Endothelial cell (in vitro differentiated cells): Measurements from ENCODE around the gene GPX1. TPM values are rescaled to one million over a fixed set of nuclear protein-coding genes. Genes with fewer than 3 reads are reported as not detected.
"Not testable (repeated sequence)": the region's sequence is repeated elsewhere in the genome, so short reads cannot be mapped to it uniquely, and the experiment has no call there.

ENCODE experiments used
- DNase-seq: peaks from one replicate; pipeline ENCODE4 v3.0.0; 2021; ENCODE audit warnings: low spot score
- H3K27ac Mint-ChIP-seq: one replicate; pipeline ENCODE4 v1.8.0; 2021; ENCODE audit warnings: mixed read lengths, inconsistent platforms; ENCODE audit not compliant: unreplicated experiment
- H3K27me3 Mint-ChIP-seq: one replicate; pipeline ENCODE4 v1.8.0; 2021; ENCODE audit warnings: mild to moderate bottlenecking, moderate library complexity, mixed read lengths, inconsistent platforms; ENCODE audit not compliant: unreplicated experiment
- H3K36me3 Mint-ChIP-seq: one replicate; pipeline ENCODE4 v1.8.0; 2021; ENCODE audit warnings: mild to moderate bottlenecking, low read depth, mixed read lengths, inconsistent platforms; ENCODE audit not compliant: unreplicated experiment
- H3K4me1 Mint-ChIP-seq: one replicate; pipeline ENCODE4 v1.8.0; 2021; ENCODE audit warnings: mild to moderate bottlenecking, mixed read lengths, inconsistent platforms; ENCODE audit not compliant: unreplicated experiment
- H3K4me3 Mint-ChIP-seq: one replicate; pipeline ENCODE4 v1.8.0; 2021; ENCODE audit warnings: mild to moderate bottlenecking, mixed read lengths, inconsistent platforms; ENCODE audit not compliant: unreplicated experiment
- H3K9me3 Mint-ChIP-seq: one replicate; pipeline ENCODE4 v1.8.0; 2021; ENCODE audit warnings: mixed read lengths, inconsistent platforms; ENCODE audit not compliant: unreplicated experiment
- total RNA-seq: library from RNA; stranded (reverse); fragmentation: NEBNext Ultra II Directional; extraction: Animal tissue kit (Norgen Biotek cat#: 25700); gene quantifications from one replicate; pipeline ENCODE4 v1.2.1, GENCODE V29; 2021; ENCODE audit not compliant: unreplicated experiment
- TF ChIP-seq, protein P1 (sequence below): fragments of 200-600 bp; sonication (generic); IDR thresholded peaks from one replicate; pipeline ENCODE4 v1.5.0; 2021; ENCODE audit warnings: antibody characterized with exemption; ENCODE audit not compliant: unreplicated experiment

Gene GPX1
- total RNA-seq, 1 donor from 2014 or later, result 374 TPM

DNA sequence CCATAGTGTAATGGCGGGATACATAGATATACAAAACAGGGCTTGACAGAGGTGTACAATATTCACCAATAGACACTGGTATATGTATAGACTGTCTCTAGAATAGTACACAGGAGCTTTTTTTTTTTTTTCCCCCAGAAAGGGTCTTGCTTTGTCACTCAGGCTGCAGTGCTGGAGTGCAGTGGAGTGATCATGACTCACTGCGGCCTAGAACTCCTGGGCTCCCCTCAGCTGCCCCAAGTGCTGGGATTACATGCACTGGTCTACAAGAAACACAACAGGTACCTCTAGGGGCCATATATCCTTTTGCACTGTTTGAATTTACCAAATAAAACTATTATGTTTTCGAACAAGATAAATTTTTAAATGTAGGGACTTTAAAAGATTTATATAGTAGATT, 41.3 kb upstream of the GPX1 start:
- H3K27me3 Mint-ChIP-seq, result peaks cover 11% of the 10 kb centered on the region
- H3K9me3 Mint-ChIP-seq, result no peaks in the 10 kb centered on the region
- peaks cover 20% of the 10 kb centered on the region for H3K36me3 Mint-ChIP-seq
- H3K4me1 Mint-ChIP-seq, result peaks cover 24% of the 10 kb centered on the region
- DNase-seq, result no peak
- no peak overlapping the region for H3K4me3 Mint-ChIP-seq
- TF ChIP-seq, protein P1, sequence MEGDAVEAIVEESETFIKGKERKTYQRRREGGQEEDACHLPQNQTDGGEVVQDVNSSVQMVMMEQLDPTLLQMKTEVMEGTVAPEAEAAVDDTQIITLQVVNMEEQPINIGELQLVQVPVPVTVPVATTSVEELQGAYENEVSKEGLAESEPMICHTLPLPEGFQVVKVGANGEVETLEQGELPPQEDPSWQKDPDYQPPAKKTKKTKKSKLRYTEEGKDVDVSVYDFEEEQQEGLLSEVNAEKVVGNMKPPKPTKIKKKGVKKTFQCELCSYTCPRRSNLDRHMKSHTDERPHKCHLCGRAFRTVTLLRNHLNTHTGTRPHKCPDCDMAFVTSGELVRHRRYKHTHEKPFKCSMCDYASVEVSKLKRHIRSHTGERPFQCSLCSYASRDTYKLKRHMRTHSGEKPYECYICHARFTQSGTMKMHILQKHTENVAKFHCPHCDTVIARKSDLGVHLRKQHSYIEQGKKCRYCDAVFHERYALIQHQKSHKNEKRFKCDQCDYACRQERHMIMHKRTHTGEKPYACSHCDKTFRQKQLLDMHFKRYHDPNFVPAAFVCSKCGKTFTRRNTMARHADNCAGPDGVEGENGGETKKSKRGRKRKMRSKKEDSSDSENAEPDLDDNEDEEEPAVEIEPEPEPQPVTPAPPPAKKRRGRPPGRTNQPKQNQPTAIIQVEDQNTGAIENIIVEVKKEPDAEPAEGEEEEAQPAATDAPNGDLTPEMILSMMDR, result no peak
- no peak overlapping the region for H3K27ac Mint-ChIP-seq

GRCh38 chr3:49397470-49397869, 39.3 kb upstream of the GPX1 start:
- Mint-ChIP-seq H3K36me3 (peaks cover 24% of the 10 kb centered on the region), H3K4me3 (no peak overlapping the region), H3K4me1 (peaks cover 24% of the 10 kb centered on the region), H3K27me3 (peaks cover 9% of the 10 kb centered on the region), H3K27ac (peak overlapping the region; percentile 0), H3K9me3 (no peaks in the 10 kb centered on the region)
- no peak for DNase-seq
- TF ChIP-seq, protein P1, result no peak

GRCh38 chr3:49391310-49391709, 33.2 kb upstream of the GPX1 start:
- not testable (repeated sequence) for H3K4me3 Mint-ChIP-seq, H3K4me1 Mint-ChIP-seq, H3K27me3 Mint-ChIP-seq, DNase-seq, H3K27ac Mint-ChIP-seq, H3K9me3 Mint-ChIP-seq
- peaks cover 23% of the 10 kb centered on the region for H3K36me3 Mint-ChIP-seq

GRCh38 chr3:49389297-49389696, 31.1 kb upstream of the GPX1 start:
- DNase-seq, result no peak
- Mint-ChIP-seq H3K4me3 (no peak overlapping the region), H3K4me1 (peaks cover 5% of the 10 kb centered on the region), H3K27ac (no peak overlapping the region), H3K36me3 (peaks cover 6% of the 10 kb centered on the region), H3K27me3 (no peaks in the 10 kb centered on the region), H3K9me3 (no peaks in the 10 kb centered on the region)
- TF ChIP-seq, protein P1, result no peak

DNA sequence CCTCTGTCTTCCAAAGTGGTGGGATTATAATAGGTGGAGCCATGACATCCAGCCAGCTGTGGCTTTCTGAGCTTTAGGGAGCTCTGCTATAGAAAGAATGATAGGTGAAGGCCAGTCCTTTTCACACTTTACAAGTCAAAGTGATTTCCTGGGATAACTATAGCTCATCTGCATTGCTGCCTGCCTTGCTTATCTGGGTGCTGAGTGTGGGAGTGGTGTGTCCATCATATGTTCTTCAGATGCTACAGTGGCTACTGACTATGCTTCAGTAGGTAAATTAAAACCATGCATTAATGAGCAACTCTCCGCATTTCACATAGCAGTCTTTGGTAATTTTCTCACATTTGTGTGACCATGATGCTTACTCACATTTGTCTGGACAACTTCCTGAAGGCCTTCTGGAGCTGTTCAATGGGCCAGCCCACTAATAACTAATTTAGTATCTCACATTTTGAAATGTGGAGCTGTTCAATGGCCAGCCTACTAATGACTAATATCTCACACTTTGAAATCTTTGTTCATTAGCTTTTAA, 30.2 kb upstream of the GPX1 start:
- H3K4me1 Mint-ChIP-seq, result peaks cover 13% of the 10 kb centered on the region
- TF ChIP-seq, protein P1, result no peak
- DNase-seq, result no peak
- no peak overlapping the region for H3K4me3 Mint-ChIP-seq
- H3K9me3 Mint-ChIP-seq, result no peaks in the 10 kb centered on the region
- H3K27ac Mint-ChIP-seq, result no peak overlapping the region
- no peaks in the 10 kb centered on the region for H3K27me3 Mint-ChIP-seq
- H3K36me3 Mint-ChIP-seq, result peaks cover 4% of the 10 kb centered on the region
